Neural progenitor cell (in vitro differentiated cells): ENCODE measurements around the gene MRPS27. TPM values are rescaled to one million over a fixed set of nuclear protein-coding genes. Genes with fewer than 3 reads are reported as not detected.

ENCODE experiments used
- DNase-seq: peaks from one replicate; pipeline ENCODE4 v3.0.0-alpha.2; 2016; ENCODE audit warnings: low spot score
- H2AFZ ChIP-seq: fragments of 200-600 bp; sonication (generic); replicated peaks from 2 replicates; pipeline ENCODE4 v1.6.1; 2016; ENCODE audit warnings: antibody characterized with exemption
- H3F3A ChIP-seq: fragments of 200-600 bp; sonication (generic); 2 replicates; pipeline ENCODE4 v1.6.1; 2016; ENCODE audit warnings: antibody characterized with exemption, low read depth
- H3K27ac ChIP-seq: fragments of 200-600 bp; sonication (generic); 2 replicates; pipeline ENCODE4 v1.5.1; 2016; ENCODE audit warnings: mild to moderate bottlenecking
- H3K27me3 ChIP-seq: fragments of 200-600 bp; sonication (generic); 2 replicates; pipeline ENCODE4 v1.6.1; 2016; ENCODE audit warnings: mild to moderate bottlenecking, moderate library complexity
- H3K36me3 ChIP-seq: fragments of 200-600 bp; sonication (generic); 2 replicates; pipeline ENCODE4 v1.5.1; 2016
- H3K4me1 ChIP-seq: fragments of 200-600 bp; sonication (generic); 2 replicates; pipeline ENCODE4 v1.6.1; 2016; ENCODE audit warnings: mixed run types
- H3K4me2 ChIP-seq: fragments of 200-600 bp; sonication (generic); 2 replicates; pipeline ENCODE4 v1.6.1; 2016
- H3K4me3 ChIP-seq: fragments of 200-600 bp; sonication (generic); 2 replicates; pipeline ENCODE4 v1.5.1; 2016
- H3K79me2 ChIP-seq: fragments of 200-600 bp; sonication (generic); 2 replicates; pipeline ENCODE4 v1.6.1; 2016; ENCODE audit warnings: low read depth
- H3K9ac ChIP-seq: fragments of 200-600 bp; sonication (generic); 2 replicates; pipeline ENCODE4 v1.6.1; 2016
- H3K9me3 ChIP-seq: fragments of 200-600 bp; sonication (generic); 2 replicates; pipeline ENCODE4 v1.5.1; 2016; ENCODE audit warnings: low read depth
- H4K20me1 ChIP-seq: fragments of 200-600 bp; sonication (generic); 2 replicates; pipeline ENCODE4 v1.6.1; 2016; ENCODE audit warnings: low read depth
- H3K27ac Mint-ChIP-seq: 3 replicates; pipeline ENCODE4 v1.8.0; 2021; ENCODE audit warnings: mixed read lengths
- H3K27me3 Mint-ChIP-seq: 2 replicates; pipeline ENCODE4 v1.8.0; 2022; ENCODE audit warnings: low read depth, mild to moderate bottlenecking, inconsistent platforms, moderate library complexity, mixed read lengths; ENCODE audit not compliant: insufficient read depth
- H3K36me3 Mint-ChIP-seq: 3 replicates; pipeline ENCODE4 v1.8.0; 2021; ENCODE audit warnings: mixed read lengths
- H3K4me1 Mint-ChIP-seq: 3 replicates; pipeline ENCODE4 v1.8.0; 2021; ENCODE audit warnings: mixed read lengths
- H3K4me3 Mint-ChIP-seq: 3 replicates; pipeline ENCODE4 v1.8.0; 2021; ENCODE audit warnings: mild to moderate bottlenecking, moderate library complexity, mixed read lengths
- H3K9me3 Mint-ChIP-seq: 3 replicates; pipeline ENCODE4 v1.8.0; 2020; ENCODE audit warnings: mixed read lengths
- CTCF ChIP-seq: fragments of 200-600 bp; sonication (generic); IDR thresholded peaks from 2 replicates; pipeline ENCODE4 v1.5.1; 2017; ENCODE audit warnings: antibody characterized with exemption, mild to moderate bottlenecking
- EZH2 ChIP-seq: fragments of 200-600 bp; sonication (generic); IDR thresholded peaks from 2 replicates; pipeline ENCODE4 v1.6.1; 2017; ENCODE audit warnings: antibody characterized with exemption, mild to moderate bottlenecking, moderate library complexity
- EZH2phosphoT487 ChIP-seq: fragments of 200-600 bp; sonication (generic); IDR thresholded peaks from 2 replicates; pipeline ENCODE4 v1.6.1; 2017; ENCODE audit warnings: antibody characterized with exemption
- total RNA-seq: library from RNA; depleted of rRNA; stranded (reverse); fragments of >200 nt; gene quantifications from 2 replicates; pipeline ENCODE4 v1.2.3, GENCODE V29; 2015; ENCODE audit warnings: low replicate concordance

Gene MRPS27
- total RNA-seq, 1 donor from 2014 or later = 154 TPM

GRCh38 chr5:72266862-72267261 lies 53.2 kb downstream of the MRPS27 start:
- no peaks in the 10 kb centered on the region for H3K27me3 Mint-ChIP-seq
- H3F3A ChIP-seq = no peaks in the 10 kb centered on the region
- H2AFZ ChIP-seq = no peak overlapping the region
- H3K27ac ChIP-seq = no peak overlapping the region
- no peak overlapping the region for H3K27ac Mint-ChIP-seq
- no peak for DNase-seq
- H3K27me3 ChIP-seq = no peaks in the 10 kb centered on the region
- no peak overlapping the region for H3K4me3 ChIP-seq
- H3K9me3 ChIP-seq = no peaks in the 10 kb centered on the region
- H3K4me1 Mint-ChIP-seq = no peaks in the 10 kb centered on the region
- H3K36me3 Mint-ChIP-seq = peaks cover 16% of the 10 kb centered on the region
- H3K9ac ChIP-seq = no peak overlapping the region
- no peaks in the 10 kb centered on the region for H3K4me1 ChIP-seq
- peaks cover 29% of the 10 kb centered on the region for H3K79me2 ChIP-seq
- peaks cover 2% of the 10 kb centered on the region for H3K9me3 Mint-ChIP-seq
- H3K36me3 ChIP-seq = peaks cover 7% of the 10 kb centered on the region
- no peak overlapping the region for H3K4me3 Mint-ChIP-seq
- no peak overlapping the region for H3K4me2 ChIP-seq
- no peaks in the 10 kb centered on the region for H4K20me1 ChIP-seq
- TF ChIP-seq CTCF (no peak), EZH2 (no peak), EZH2phosphoT487 (no peak)

DNA sequence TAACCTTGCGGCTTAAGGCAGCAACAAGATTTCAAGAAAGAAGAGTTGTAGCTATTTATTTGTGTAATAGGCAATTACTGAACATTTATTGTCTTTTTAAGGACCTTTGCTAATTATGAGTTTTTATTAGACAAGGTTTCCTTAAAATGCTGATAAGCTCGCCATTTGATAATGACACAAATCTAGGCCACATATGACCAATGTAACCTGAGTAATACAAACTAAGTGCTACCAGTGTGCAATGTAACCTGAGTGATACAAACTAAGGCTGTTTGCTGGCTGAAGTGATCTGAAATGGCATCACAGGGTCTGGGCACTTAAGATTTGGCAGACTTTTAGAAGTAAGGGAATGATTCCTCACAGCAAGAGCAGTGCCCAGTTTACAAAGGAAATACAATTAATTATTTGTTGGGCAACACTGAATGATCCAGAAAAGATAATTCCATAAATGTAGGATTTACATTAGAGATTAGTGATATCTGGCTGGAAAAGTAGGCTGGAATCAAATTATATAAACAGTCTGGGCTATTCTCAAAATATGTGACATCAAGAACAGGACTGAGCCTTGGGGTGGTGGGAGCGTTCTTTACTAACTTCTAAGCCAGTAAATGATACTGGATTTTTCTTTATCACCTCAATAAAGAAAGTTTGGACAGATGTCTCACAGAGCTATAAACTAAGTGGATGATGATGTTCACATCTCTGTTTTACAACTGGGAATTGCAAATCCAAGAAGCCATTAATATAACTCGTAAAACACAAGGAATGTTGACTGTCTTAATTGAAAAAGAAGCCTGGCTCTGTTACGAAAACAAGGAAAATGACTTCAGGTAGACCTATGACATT lies 54.8 kb downstream of the MRPS27 start:
- Histone ChIP-seq H3K27ac (no peak overlapping the region), H3F3A (no peaks in the 10 kb centered on the region), H3K9me3 (no peaks in the 10 kb centered on the region), H3K36me3 (no peaks in the 10 kb centered on the region), H3K4me2 (no peak overlapping the region), H3K9ac (no peak overlapping the region), H3K27me3 (no peaks in the 10 kb centered on the region), H3K4me3 (no peak overlapping the region), H3K4me1 (no peaks in the 10 kb centered on the region), H3K79me2 (peaks cover 28% of the 10 kb centered on the region), H2AFZ (no peak overlapping the region), H4K20me1 (no peaks in the 10 kb centered on the region)
- Mint-ChIP-seq H3K4me1 (no peaks in the 10 kb centered on the region), H3K27ac (no peak overlapping the region), H3K9me3 (no peaks in the 10 kb centered on the region), H3K27me3 (no peaks in the 10 kb centered on the region), H3K4me3 (no peak overlapping the region), H3K36me3 (peaks cover 12% of the 10 kb centered on the region)
- TF ChIP-seq CTCF (no peak), EZH2 (no peak), EZH2phosphoT487 (no peak)
- DNase-seq = no peak

- Histone ChIP-seq H3K27ac (no peak overlapping the region), H2AFZ (no peak overlapping the region), H3K27me3 (no peaks in the 10 kb centered on the region), H3K4me1 (peaks cover 20% of the 10 kb centered on the region), H3K36me3 (no peaks in the 10 kb centered on the region), H3K4me3 (no peak overlapping the region), H3K9ac (no peak overlapping the region), H3K79me2 (peaks cover 31% of the 10 kb centered on the region), H3K4me2 (no peak overlapping the region), H3K9me3 (no peaks in the 10 kb centered on the region), H4K20me1 (peaks cover 13% of the 10 kb centered on the region), H3F3A (peaks cover 9% of the 10 kb centered on the region)
- TF ChIP-seq EZH2 (no peak), CTCF (no peak), EZH2phosphoT487 (no peak)
- Mint-ChIP-seq H3K4me3 (no peak overlapping the region), H3K27me3 (no peaks in the 10 kb centered on the region), H3K36me3 (peaks cover 19% of the 10 kb centered on the region), H3K4me1 (peaks cover 15% of the 10 kb centered on the region), H3K27ac (no peak overlapping the region), H3K9me3 (peaks cover 4% of the 10 kb centered on the region)
- no peak for DNase-seq
These were observed 63.5 kb downstream of the MRPS27 start for GRCh38 chr5:72256536-72256935.
